HPDE6-E6E7 (cell line): ENCODE measurements around the gene IREB2.

Source experiments
- DNase-seq: peaks from one replicate; pipeline ENCODE4 v3.0.0; 2011; ENCODE audit warnings: missing footprints; ENCODE audit errors: extremely low spot score

The IREB2 gene

GRCh38 chr15:78542647-78543046 lies 104.6 kb downstream of the IREB2 start:
- DNase-seq, result no peak

DNA sequence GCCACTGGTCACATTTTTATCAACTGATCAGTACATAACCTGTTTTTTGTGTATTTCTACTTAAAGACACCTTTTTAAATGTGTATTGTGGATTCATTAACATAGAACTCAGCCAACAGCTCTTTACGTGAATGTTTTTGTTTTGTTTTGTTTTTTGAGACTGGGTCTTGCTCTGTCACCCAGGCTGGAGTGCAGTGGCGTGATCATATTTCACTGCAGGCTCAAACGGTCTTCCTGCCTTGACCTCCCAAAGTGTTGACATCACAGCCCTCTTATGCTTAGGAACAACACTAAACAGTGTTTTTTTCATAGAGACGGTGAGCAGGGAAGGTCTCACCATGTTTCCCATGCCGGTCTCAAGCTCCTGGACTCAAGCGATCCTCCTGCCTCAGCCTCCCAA lies 112.2 kb downstream of the IREB2 start:
- DNase-seq, result no peak

- DNase-seq, result no peak
Measured at GRCh38 chr15:78550815-78551214, 112.8 kb downstream of the IREB2 start.
